GM21360 (cell line): Measurements from ENCODE around the gene MED13.
"Not testable (repeated sequence)": the region's sequence is repeated elsewhere in the genome, so short reads cannot be mapped to it uniquely, and the experiment has no call there.

ENCODE experiments used
- ATAC-seq: cut with Tn5 transposase; IDR thresholded peaks from one replicate; pipeline ENCODE4 v1.9.1; 2021; ENCODE audit warnings: mild to moderate bottlenecking, moderate library complexity; ENCODE audit not compliant: unreplicated experiment

Gene MED13

DNA sequence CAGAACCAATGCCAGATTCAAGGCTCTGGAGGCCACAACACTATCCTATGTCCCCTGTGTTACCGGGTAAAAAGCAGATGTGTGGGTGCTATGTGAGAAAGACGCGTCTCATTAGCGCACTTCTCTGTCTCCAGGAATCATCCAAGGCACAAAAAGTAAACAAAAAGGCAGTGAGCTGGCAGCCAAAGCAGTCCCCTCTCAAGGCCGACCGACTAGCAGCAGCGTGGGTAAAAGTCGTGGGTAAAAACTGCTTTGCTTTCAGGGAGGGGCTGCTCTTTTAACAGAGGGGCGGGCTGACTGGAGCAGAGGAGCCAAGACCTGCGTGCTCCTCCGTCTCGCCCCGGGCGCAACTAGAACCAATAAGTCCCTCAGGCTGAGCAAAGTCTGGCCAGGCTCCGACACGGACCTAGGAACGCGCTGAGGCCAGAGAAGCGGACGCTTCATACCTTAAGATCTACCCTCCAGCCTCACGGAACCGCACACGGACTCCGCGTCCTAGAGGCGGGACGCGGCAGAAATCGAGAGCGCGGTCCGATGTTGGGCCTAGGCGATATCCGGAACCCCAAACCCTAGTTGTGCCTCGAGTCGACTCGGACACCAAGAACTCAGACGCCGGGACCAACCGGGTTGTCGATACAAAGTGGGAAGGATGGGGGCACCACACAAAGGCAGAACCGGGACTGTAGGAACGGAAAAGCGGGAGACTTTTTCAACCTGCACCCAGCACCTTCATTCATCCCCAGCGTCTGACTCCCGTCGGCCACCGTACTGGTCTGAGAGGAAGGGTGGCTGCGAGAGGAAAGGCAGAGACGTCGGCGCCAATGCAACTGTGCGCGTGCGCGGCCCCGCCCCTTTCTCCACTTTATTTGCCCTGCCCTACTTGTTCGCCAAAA lies 137.6 kb downstream of the MED13 start, which contains the start of gene INTS2:
TSS of gene INTS2 (minus strand) at position 775 of the 893 bp plus-strand sequence. CDS start 1,338 bp downstream, outside the sequence.
- ATAC-seq = peak; percentile 66

- peak; percentile 11 for ATAC-seq
Observed at GRCh38 chr17:61926826-61927207, 138.3 kb downstream of the MED13 start.

DNA sequence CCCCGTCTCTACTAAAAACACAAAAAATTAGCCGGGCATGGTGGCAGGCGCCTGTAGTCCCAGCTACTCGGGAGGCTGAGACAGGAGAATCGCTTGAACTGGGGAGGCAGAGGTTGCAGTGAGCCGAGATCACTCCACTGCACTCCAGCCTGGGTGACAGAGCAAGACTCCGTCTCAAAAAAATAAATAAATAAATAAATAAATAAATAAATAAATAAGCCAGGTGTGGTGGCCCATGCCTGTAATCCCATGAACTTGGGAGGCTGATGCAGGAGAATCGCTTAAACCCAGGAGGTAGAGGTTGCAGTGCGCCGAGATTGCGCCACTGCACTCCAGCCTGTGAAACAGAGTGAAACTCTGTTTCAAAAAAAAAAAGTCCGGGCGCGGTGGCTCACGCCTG lies 149.9 kb downstream of the MED13 start:
- not testable (repeated sequence) for ATAC-seq

- no peak for ATAC-seq
Observed at GRCh38 chr17:61908292-61909037, 156.6 kb downstream of the MED13 start.

DNA sequence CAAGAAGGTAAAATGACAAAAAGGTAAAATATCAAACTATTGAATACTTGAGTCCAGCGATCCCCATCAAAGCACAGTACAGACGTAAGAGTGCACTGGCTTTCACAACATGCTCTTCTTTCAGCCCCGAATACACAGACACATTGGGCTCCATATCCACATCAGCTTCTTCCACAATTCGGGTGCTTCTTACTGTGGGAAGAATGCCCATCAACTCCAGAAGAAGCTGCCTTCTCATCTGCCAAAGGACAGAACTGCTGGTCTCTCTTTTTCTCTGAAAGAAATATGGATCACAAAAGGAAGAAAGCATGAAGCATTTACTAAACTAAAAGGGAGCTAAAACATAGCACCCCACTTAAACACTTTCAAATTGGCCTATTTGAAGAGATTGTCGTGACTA lies 157.7 kb downstream of the MED13 start:
- ATAC-seq = no peak

GRCh38 chr17:61904094-61904710 lies 160.9 kb downstream of the MED13 start:
- ATAC-seq = no peak

- ATAC-seq = no peak
Observed at GRCh38 chr17:61903251-61903650, 161.8 kb downstream of the MED13 start.

GRCh38 chr17:61897548-61898180 lies 167.4 kb downstream of the MED13 start:
- no peak for ATAC-seq

DNA sequence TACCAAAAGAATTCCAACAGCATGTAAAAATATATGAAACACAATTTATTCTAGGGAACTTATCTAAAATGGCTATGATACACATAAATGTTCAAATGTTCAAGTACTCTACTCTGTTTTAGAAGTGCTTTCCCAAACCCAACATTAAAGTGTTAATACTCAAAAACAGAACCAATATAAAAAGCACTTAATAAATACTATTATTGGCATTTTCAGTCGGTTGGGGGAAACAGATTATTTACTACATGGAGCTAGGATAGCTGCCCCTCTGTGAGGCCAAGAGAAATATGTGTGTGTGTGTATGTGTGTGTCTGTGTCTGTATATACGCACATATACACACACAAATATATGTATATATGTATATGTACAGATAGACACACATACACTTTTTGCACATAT lies 169.7 kb downstream of the MED13 start:
- no peak for ATAC-seq

DNA sequence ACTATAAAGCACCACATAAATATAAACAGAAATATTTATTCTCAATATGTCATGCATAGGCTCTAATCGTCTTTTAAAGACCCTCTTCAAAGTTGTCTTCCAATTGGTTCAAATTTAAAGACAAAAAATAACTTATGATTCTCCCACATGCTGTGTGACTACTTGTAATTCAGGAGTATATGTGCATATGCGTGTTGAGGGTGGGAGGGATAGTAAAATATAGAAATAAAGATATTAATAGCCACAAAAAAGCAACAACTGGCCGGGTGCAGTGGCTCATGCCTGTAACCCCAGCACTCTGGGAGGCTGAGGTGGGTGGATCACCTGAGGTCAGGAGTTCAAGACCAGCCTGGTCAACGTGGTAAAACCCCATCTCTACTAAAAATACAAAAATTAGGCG lies 170.8 kb downstream of the MED13 start:
- not testable (repeated sequence) for ATAC-seq
